CD4-positive, alpha-beta memory T cell (primary cell): ENCODE measurements around the gene STAT4. TPM values are rescaled to one million over a fixed set of nuclear protein-coding genes. Genes with fewer than 3 reads are reported as not detected.

ENCODE experiments used
- CTCF ChIA-PET: fragments of 350-600 bp; sonication (Branson Sonifier 250); formaldehyde crosslinking; loops from one replicate; lab custom pipeline; 2021; ENCODE audit warnings: inconsistent platforms; ENCODE audit not compliant: partially characterized antibody; lab: Charles Lee
- POLR2A ChIA-PET: fragments of 350-600 bp; sonication (Branson Sonifier 250); formaldehyde crosslinking; loops from one replicate; lab custom pipeline; 2021; ENCODE audit not compliant: partially characterized antibody; lab: Charles Lee
- DNase-seq, 5 donors: peaks; one replicate each; pipeline versions ENCODE4 v3.0.0 to v3.0.0-alpha.2; 2020 to 2022; ENCODE audit warnings: mixed read lengths in 1 of 5
- H3K27ac ChIP-seq: one replicate; pipeline ENCODE4 v1.7.0; 2013; ENCODE audit warnings: low read depth, low read length
- H3K27me3 ChIP-seq: 2 replicates; pipeline ENCODE4 v1.7.0; 2013; ENCODE audit warnings: mild to moderate bottlenecking, low read length, moderate library complexity; ENCODE audit not compliant: insufficient read depth
- H3K36me3 ChIP-seq: 2 replicates; pipeline ENCODE4 v1.7.0; 2013; ENCODE audit warnings: mild to moderate bottlenecking, low read length, moderate library complexity; ENCODE audit not compliant: insufficient read depth
- H3K4me1 ChIP-seq: 2 replicates; pipeline ENCODE4 v1.7.0; 2013; ENCODE audit warnings: mild to moderate bottlenecking, low read length, moderate library complexity; ENCODE audit not compliant: insufficient read depth
- H3K4me3 ChIP-seq, 2 donors: one replicate each; pipeline ENCODE4 v1.7.0; 2013; ENCODE audit warnings: low read length in 2 of 2, mild to moderate bottlenecking in 1 of 2
- H3K9me3 ChIP-seq, 2 donors: one replicate each; pipeline ENCODE4 v1.7.0; 2013; ENCODE audit warnings: low read length in 2 of 2, control low read depth in 1 of 2; ENCODE audit not compliant: control insufficient read depth in 1 of 2
- H3K27ac Mint-ChIP-seq, 7 donors: one replicate each; pipeline ENCODE4 v1.8.0; 2020 to 2021; ENCODE audit warnings: mixed read lengths in 7 of 7, mild to moderate bottlenecking in 6 of 7, inconsistent platforms in 3 of 7, moderate library complexity in 3 of 7
- H3K27me3 Mint-ChIP-seq, 2 donors: one replicate each; pipeline ENCODE4 v1.8.0; 2020 to 2021; ENCODE audit warnings: mixed read lengths in 2 of 2
- H3K36me3 Mint-ChIP-seq, 2 donors: one replicate each; pipeline ENCODE4 v1.8.0; 2020 to 2021; ENCODE audit warnings: mixed read lengths in 2 of 2, inconsistent platforms in 1 of 2, mild to moderate bottlenecking in 1 of 2
- H3K4me1 Mint-ChIP-seq, 4 donors: one replicate each; pipeline ENCODE4 v1.8.0; 2020 to 2021; ENCODE audit warnings: mixed read lengths in 4 of 4, mild to moderate bottlenecking in 1 of 4
- H3K4me3 Mint-ChIP-seq, 8 donors: one replicate each; pipeline ENCODE4 v1.8.0; 2020 to 2021; ENCODE audit warnings: mixed read lengths in 8 of 8, mild to moderate bottlenecking in 7 of 8, moderate library complexity in 6 of 8, inconsistent platforms in 3 of 8
- H3K9me3 Mint-ChIP-seq, 8 donors: one replicate each; pipeline ENCODE4 v1.8.0; 2020 to 2021; ENCODE audit warnings: mixed read lengths in 8 of 8, mild to moderate bottlenecking in 5 of 8, inconsistent platforms in 3 of 8, moderate library complexity in 1 of 8
- intact Hi-C: fragments of 100-400 bp; cut with micrococcal nuclease; formaldehyde crosslinking; loops from one replicate; pipeline ENCODE4 v1.15.1; 2023
- polyA plus RNA-seq, 2 donors: library from polyadenylated mRNA; unstranded; fragments of 300-500 nt; fragmentation: Illumina TruSeq; gene quantifications; one replicate each; pipeline ENCODE4 v1.2.3, GENCODE V29; 2021
- total RNA-seq, 2 experiments: library from RNA; stranded (reverse); gene quantifications; one replicate each; pipeline ENCODE4 v1.2.3, GENCODE V29; 2021

The STAT4 gene
- total and polyA plus RNA-seq, 4 experiments from 2014 or later: 69.7 to 119 (median 95.3) TPM

- ChIA-PET CTCF (no interaction called here), POLR2A (interaction anchor here (1.2 kb wide), 1 partner anchor 28 kb away, joined by 5 read pairs; no protein-coding TSS in a partner anchor)
- H3K27me3 ChIP-seq: no peaks in the 10 kb centered on the region
- DNase-seq: no peak
- no peak overlapping the region for H3K27ac ChIP-seq
- Mint-ChIP-seq H3K9me3 (peaks cover 0 to 15% (median 4%) of the 10 kb centered on the region in 8 donors), H3K27me3 (no peaks in the 10 kb centered on the region), H3K4me3 (peak overlapping the region in 1 of 8 donors; percentile 5), H3K27ac (no peak overlapping the region), H3K36me3 (peaks cover 45 to 55% of the 10 kb centered on the region in 2 donors), H3K4me1 (peaks cover 19 to 41% (median 33%) of the 10 kb centered on the region in 4 donors)
- peaks cover 11% of the 10 kb centered on the region for H3K36me3 ChIP-seq
- H3K4me1 ChIP-seq: peaks cover 16% of the 10 kb centered on the region
- H3K4me3 ChIP-seq: no peak overlapping the region
- intact Hi-C loops: no loop called here
- no peaks in the 10 kb centered on the region for H3K9me3 ChIP-seq
These were observed 64.1 kb downstream of the STAT4 start for GRCh38 chr2:191086706-191087105.

GRCh38 chr2:191083540-191083939, 67.3 kb downstream of the STAT4 start:
- POLR2A ChIA-PET: interaction anchor here (1.0 to 1.5 kb wide), 3 partner anchors 9 to 20 kb away, joined by 3 to 5 read pairs (median 3); no protein-coding TSS in a partner anchor
- peaks cover 16 to 49% (median 30%) of the 10 kb centered on the region in 4 donors for H3K4me1 Mint-ChIP-seq
- DNase-seq: no peak
- Histone ChIP-seq H3K27ac (no peak overlapping the region), H3K36me3 (peaks cover 11% of the 10 kb centered on the region), H3K4me1 (peaks cover 12% of the 10 kb centered on the region), H3K4me3 (no peak overlapping the region), H3K27me3 (no peaks in the 10 kb centered on the region), H3K9me3 (no peaks in the 10 kb centered on the region)
- H3K27me3 Mint-ChIP-seq: no peaks in the 10 kb centered on the region
- H3K4me3 Mint-ChIP-seq: no peak overlapping the region
- H3K36me3 Mint-ChIP-seq: peaks cover 48 to 58% of the 10 kb centered on the region in 2 donors
- peak overlapping the region in 1 of 7 donors; percentile 41 for H3K27ac Mint-ChIP-seq
- CTCF ChIA-PET: interaction anchor here (2.2 kb wide), 1 partner anchor 72 kb away, joined by 8 read pairs; no protein-coding TSS in a partner anchor
- H3K9me3 Mint-ChIP-seq: peaks cover 0 to 20% (median 7%) of the 10 kb centered on the region in 8 donors
- intact Hi-C loops: no loop called here

DNA sequence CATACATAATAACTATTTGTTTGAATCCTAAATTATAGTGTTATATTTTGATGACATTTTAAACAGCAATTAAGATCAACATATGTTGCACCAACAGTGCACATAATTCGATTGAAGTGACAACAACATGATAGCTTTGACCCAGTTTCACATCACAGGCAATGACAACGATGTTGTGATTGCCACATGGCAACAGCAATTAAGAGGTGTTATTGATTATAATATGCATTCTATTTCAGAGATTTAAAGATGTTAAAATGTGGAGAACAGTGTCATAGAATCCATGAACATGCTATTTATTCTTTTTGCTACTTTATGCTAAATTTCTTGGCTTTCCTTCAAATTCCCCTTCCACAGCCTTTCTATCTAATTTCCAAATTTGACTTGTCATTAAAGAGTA, 68.5 kb downstream of the STAT4 start:
- peaks cover 11% of the 10 kb centered on the region for H3K36me3 ChIP-seq
- ChIA-PET POLR2A (interaction anchor here (0.6 kb wide), 1 partner anchor 9 kb away, joined by 3 read pairs; no protein-coding TSS in a partner anchor), CTCF (interaction anchor here (2.2 kb wide), 1 partner anchor 74 kb away, joined by 8 read pairs; no protein-coding TSS in a partner anchor)
- no peak for DNase-seq
- no peaks in the 10 kb centered on the region for H3K27me3 Mint-ChIP-seq
- H3K4me1 ChIP-seq: peaks cover 12% of the 10 kb centered on the region
- H3K4me1 Mint-ChIP-seq: peaks cover 18 to 45% (median 27%) of the 10 kb centered on the region in 4 donors
- H3K27ac Mint-ChIP-seq: peak overlapping the region in 5 of 7 donors; percentile 22 to 86 (median 53)
- intact Hi-C loops: no loop called here
- no peaks in the 10 kb centered on the region for H3K27me3 ChIP-seq
- H3K4me3 ChIP-seq: no peak overlapping the region
- peaks cover 46 to 49% of the 10 kb centered on the region in 2 donors for H3K36me3 Mint-ChIP-seq
- no peaks in the 10 kb centered on the region for H3K9me3 ChIP-seq
- no peak overlapping the region for H3K4me3 Mint-ChIP-seq
- H3K9me3 Mint-ChIP-seq: peaks cover 0 to 20% (median 7%) of the 10 kb centered on the region in 8 donors
- H3K27ac ChIP-seq: no peak overlapping the region

DNA sequence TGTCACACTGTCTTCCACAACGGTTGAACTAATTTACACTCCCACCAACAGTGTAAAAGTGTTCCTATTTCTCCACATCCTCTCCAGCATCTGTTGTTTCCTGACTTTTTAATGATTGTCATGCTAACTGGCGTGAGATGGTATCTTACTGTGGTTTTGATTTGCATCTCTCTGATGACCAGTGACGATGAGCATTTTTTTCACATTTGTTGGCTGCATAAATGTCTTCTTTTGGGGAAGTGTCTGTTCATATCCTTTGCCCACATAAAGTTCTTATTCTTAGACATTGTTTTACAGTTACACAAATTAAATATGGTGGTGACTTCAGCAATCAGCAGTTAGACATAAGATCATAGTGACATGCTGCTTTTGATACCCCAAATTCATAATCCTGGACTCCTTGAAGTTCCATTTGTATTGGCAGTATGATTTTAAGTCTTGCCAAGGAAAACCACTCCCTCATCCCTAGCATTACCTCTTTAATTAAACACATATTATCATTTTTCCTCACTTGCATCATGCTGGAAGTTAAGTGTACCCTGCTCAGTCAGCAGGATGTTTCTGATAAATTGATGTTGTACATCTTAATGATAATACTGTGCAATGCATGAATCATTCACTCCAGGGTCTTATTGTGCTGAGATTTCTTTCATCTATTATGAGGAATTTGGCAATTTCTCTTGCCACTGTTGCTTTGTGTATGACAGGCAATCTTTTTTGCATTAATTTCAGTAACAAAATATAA, 69.2 kb downstream of the STAT4 start:
- Histone ChIP-seq H3K27me3 (no peaks in the 10 kb centered on the region), H3K36me3 (peaks cover 7% of the 10 kb centered on the region), H3K9me3 (no peaks in the 10 kb centered on the region), H3K4me1 (peaks cover 18% of the 10 kb centered on the region), H3K27ac (no peak overlapping the region), H3K4me3 (no peak overlapping the region)
- no peak for DNase-seq
- ChIA-PET CTCF (no interaction called here), POLR2A (no interaction called here)
- H3K4me1 Mint-ChIP-seq: peaks cover 20 to 50% (median 28%) of the 10 kb centered on the region in 4 donors
- no peaks in the 10 kb centered on the region for H3K27me3 Mint-ChIP-seq
- H3K4me3 Mint-ChIP-seq: no peak overlapping the region
- peaks cover 0 to 16% (median 5%) of the 10 kb centered on the region in 8 donors for H3K9me3 Mint-ChIP-seq
- H3K27ac Mint-ChIP-seq: peak overlapping the region in 6 of 7 donors; percentile 14 to 60 (median 54)
- intact Hi-C loops: loop anchor here (2.0 kb wide), 1 partner anchor 15 kb away; no protein-coding TSS in a partner anchor
- peaks cover 43 to 47% of the 10 kb centered on the region in 2 donors for H3K36me3 Mint-ChIP-seq

DNA sequence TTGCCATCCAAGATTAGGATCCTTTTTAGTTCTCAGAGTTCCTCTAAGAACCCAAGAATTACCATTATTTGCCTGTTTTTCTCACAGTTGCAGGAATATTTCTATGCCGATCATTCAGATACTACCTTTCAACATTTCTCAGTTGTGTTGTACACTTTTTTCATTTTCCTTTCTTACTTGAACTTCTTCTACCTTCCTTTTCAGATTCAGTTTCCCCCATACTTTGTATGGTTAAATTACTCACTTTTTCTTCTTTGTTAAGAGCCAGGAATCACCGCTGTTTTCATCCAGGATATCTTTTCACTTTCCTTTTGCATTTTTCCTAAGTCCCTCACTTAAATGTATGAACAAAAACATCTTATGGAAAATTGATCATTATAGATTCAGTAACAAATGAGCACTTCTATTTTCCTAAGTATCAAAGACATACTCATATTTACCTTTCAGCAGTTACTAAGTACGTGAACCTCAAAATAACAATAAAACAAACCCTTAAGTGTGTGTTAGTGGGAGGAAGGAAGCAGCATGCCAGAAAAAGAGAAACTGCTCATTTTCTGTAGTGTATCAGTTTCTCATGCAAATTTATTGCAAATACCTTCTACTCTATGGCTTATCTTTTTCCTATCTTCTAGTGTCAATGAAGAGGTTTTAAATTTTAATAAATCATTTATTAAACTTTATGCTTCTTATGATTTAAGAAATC, 72.5 kb downstream of the STAT4 start:
- POLR2A ChIA-PET: interaction anchor here (0.8 to 1.6 kb wide), 5 partner anchors 13 to 70 kb away, joined by 3 to 5 read pairs (median 4); no protein-coding TSS in a partner anchor
- CTCF ChIA-PET: interaction anchor here (0.5 to 1.2 kb wide), 3 partner anchors 26 to 107 kb away, joined by 3 read pairs; no protein-coding TSS in a partner anchor
- no peak for DNase-seq
- intact Hi-C loops: no loop called here
- Mint-ChIP-seq H3K4me3 (peak overlapping the region in 7 of 8 donors; percentile 7 to 77 (median 66)), H3K27me3 (no peaks in the 10 kb centered on the region), H3K27ac (peak overlapping the region; percentile 45 to 94 (median 90)), H3K36me3 (peaks cover 49 to 56% of the 10 kb centered on the region in 2 donors), H3K4me1 (peaks cover 23 to 60% (median 31%) of the 10 kb centered on the region in 4 donors), H3K9me3 (peaks cover 0 to 10% (median 3%) of the 10 kb centered on the region in 8 donors)
- Histone ChIP-seq H3K27me3 (no peaks in the 10 kb centered on the region), H3K27ac (peak overlapping the region; percentile 33), H3K36me3 (peaks cover 7% of the 10 kb centered on the region), H3K4me3 (no peak overlapping the region), H3K9me3 (no peaks in the 10 kb centered on the region), H3K4me1 (peaks cover 18% of the 10 kb centered on the region)

DNA sequence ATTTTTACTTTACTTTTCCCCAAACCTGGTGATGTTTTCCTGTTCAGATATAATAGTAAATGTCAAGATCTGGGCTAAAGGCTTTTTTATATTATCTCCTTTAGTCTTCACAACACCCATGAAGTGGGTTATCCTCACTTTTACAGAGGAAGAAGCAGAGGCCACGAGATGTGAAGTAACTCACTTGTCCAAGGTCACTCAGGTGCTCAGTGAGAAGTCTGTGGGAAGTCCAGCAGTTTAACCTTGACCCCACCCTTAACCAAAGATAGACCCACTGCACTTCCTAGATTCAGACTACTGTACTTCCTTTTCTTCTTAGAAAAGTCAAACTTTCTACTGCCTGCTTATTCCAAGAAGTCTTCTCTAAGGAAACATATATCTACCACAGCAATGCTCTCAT, 80.5 kb downstream of the STAT4 start:
- Mint-ChIP-seq H3K27ac (peak overlapping the region; percentile 81 to 93 (median 87)), H3K27me3 (no peaks in the 10 kb centered on the region), H3K36me3 (peaks cover 39 to 44% of the 10 kb centered on the region in 2 donors), H3K9me3 (no peaks in the 10 kb centered on the region), H3K4me3 (peak overlapping the region in 7 of 8 donors; percentile 3 to 76 (median 72)), H3K4me1 (peaks cover 44 to 66% (median 50%) of the 10 kb centered on the region in 4 donors)
- Histone ChIP-seq H3K4me1 (peaks cover 64% of the 10 kb centered on the region), H3K27me3 (no peaks in the 10 kb centered on the region), H3K9me3 (no peaks in the 10 kb centered on the region), H3K27ac (peak overlapping the region; percentile 22), H3K4me3 (no peak overlapping the region), H3K36me3 (peaks cover 5% of the 10 kb centered on the region)
- no peak for DNase-seq
- POLR2A ChIA-PET: interaction anchor here (0.8 to 1.9 kb wide), 5 partner anchors 8 to 189 kb away, joined by 3 to 12 read pairs (median 4); partner anchors contain the start of gene STAT4
- intact Hi-C loops: no loop called here
- CTCF ChIA-PET: interaction anchor here (0.8 to 2.9 kb wide), 7 partner anchors 8 to 94 kb away, joined by 3 to 21 read pairs (median 6); no protein-coding TSS in a partner anchor
